GM23248 (cell line): ENCODE results near the gene GCSAM. TPM values are rescaled to one million over a fixed set of nuclear protein-coding genes. Genes with fewer than 3 reads are reported as not detected.
A peak's percentile ranks its signal among the peaks of the same experiment; 100 is the strongest.

Source experiments
- DNase-seq: peaks from one replicate; pipeline ENCODE4 v3.0.0-alpha.2; 2015
- H2AFZ ChIP-seq: fragments of 200-600 bp; sonication (generic); 2 replicates; pipeline ENCODE4 v1.6.1; 2016; ENCODE audit warnings: antibody characterized with exemption
- H3F3A ChIP-seq: fragments of 200-600 bp; sonication (generic); 2 replicates; pipeline ENCODE4 v1.6.1; 2016; ENCODE audit warnings: mild to moderate bottlenecking, antibody characterized with exemption, mixed run types; ENCODE audit not compliant: insufficient read depth
- H3K27ac ChIP-seq: fragments of 200-600 bp; sonication (generic); 2 replicates; pipeline ENCODE4 v1.5.1; 2016; ENCODE audit warnings: mild to moderate bottlenecking
- H3K27me3 ChIP-seq: fragments of 200-600 bp; sonication (generic); replicated peaks from 2 replicates; pipeline ENCODE4 v1.6.1; 2016; ENCODE audit warnings: mild to moderate bottlenecking; ENCODE audit not compliant: insufficient read depth
- H3K36me3 ChIP-seq: fragments of 200-600 bp; sonication (generic); 2 replicates; pipeline ENCODE4 v1.6.1; 2016; ENCODE audit warnings: low read depth, mild to moderate bottlenecking
- H3K4me1 ChIP-seq: fragments of 200-600 bp; sonication (generic); 2 replicates; pipeline ENCODE4 v1.6.1; 2016; ENCODE audit warnings: mild to moderate bottlenecking; ENCODE audit not compliant: insufficient read depth
- H3K4me2 ChIP-seq: fragments of 200-600 bp; sonication (generic); one replicate; pipeline ENCODE4 v1.6.1; 2016; ENCODE audit warnings: mild to moderate bottlenecking; ENCODE audit not compliant: unreplicated experiment
- H3K4me3 ChIP-seq: fragments of 200-600 bp; sonication (generic); 2 replicates; pipeline ENCODE4 v1.5.1; 2016; ENCODE audit warnings: mild to moderate bottlenecking
- H3K79me2 ChIP-seq: fragments of 200-600 bp; sonication (generic); 2 replicates; pipeline ENCODE4 v1.6.1; 2016; ENCODE audit warnings: mild to moderate bottlenecking; ENCODE audit not compliant: insufficient read depth
- H3K9ac ChIP-seq: fragments of 200-600 bp; sonication (generic); 2 replicates; pipeline ENCODE4 v1.6.1; 2016; ENCODE audit warnings: mild to moderate bottlenecking
- H3K9me2 ChIP-seq: fragments of 200-600 bp; sonication (generic); 2 replicates; pipeline ENCODE4 v1.6.1; 2016; ENCODE audit warnings: mixed run types, mild to moderate bottlenecking, moderate library complexity; ENCODE audit not compliant: insufficient read depth
- H3K9me3 ChIP-seq: fragments of 200-600 bp; sonication (generic); one replicate; pipeline ENCODE4 v1.6.1; 2017; ENCODE audit warnings: low read depth
- H4K20me1 ChIP-seq: fragments of 200-600 bp; sonication (generic); 2 replicates; pipeline ENCODE4 v1.6.0; 2016; ENCODE audit not compliant: insufficient read depth
- EZH2 ChIP-seq: fragments of 200-600 bp; sonication (generic); IDR thresholded peaks from 2 replicates; pipeline ENCODE4 v1.6.1; 2018; ENCODE audit warnings: antibody characterized with exemption, mild to moderate bottlenecking; ENCODE audit not compliant: insufficient read depth, poor library complexity, severe bottlenecking
- EZH2phosphoT487 ChIP-seq: fragments of 200-600 bp; sonication (generic); IDR thresholded peaks from 2 replicates; pipeline ENCODE4 v1.6.1; 2018; ENCODE audit warnings: antibody characterized with exemption, moderate library complexity, mild to moderate bottlenecking, low read depth; ENCODE audit not compliant: insufficient read depth
- WGBS, 2 experiments: methylation state at CpG; one replicate each; pipeline ENCODE4 v1.1.6; 2015 to 2017; ENCODE audit warnings: low lambda C conversion rate in 2 of 2, low coverage in 1 of 2; ENCODE audit errors: missing lambda C conversion rate in 2 of 2; 5-methylcytosine and 5-hydroxymethylcytosine counted together
- in situ Hi-C: fragments of 300-500 bp; cut with MboI; formaldehyde crosslinking; loops from 2 replicates; pipeline ENCODE4 v1.15.0; 2020
- polyA plus RNA-seq: library from polyadenylated mRNA; unstranded; fragments of >200 nt; fragmentation: Nextera tagmentation; extraction: Ambion mirVana; gene quantifications from 2 replicates; pipeline ENCODE4 v1.2.1, GENCODE V29; 2016
- total RNA-seq: library from RNA; depleted of rRNA; stranded (reverse); fragments of >200 nt; shearing (Covaris generic); gene quantifications from 2 replicates; pipeline ENCODE4 v1.2.3, GENCODE V29; 2014

The GCSAM gene
- total and polyA plus RNA-seq, 2 experiments from 2014 or later = 0.20 TPM; not detected in 1

DNA sequence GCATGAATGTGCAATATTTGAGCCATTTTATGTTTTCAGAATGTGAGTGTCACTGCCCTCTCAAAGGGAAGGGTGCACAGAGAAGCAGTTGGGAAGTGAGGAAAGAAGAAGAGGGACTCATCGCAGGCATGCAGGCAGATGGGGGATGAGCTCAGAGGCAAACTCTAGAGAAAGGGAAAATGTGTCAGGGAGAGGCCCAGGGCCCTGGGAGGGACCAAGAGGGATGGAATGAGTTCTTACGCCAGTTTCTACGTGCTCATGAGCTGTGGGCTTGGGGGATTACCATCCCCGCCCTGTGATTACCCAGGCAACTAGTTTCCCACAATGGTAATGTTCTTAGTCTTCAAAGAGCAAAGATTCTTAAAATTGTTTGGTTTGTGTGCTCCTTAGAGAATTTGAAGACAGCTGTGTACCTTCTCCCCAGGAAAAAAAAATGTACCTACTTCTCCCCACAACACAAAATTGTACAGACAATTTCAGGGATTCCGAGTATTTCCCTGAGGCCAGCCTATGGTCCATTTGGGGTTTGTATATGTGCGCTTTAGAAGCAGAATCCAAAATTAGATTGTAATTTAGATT is 17.8 kb downstream of the GCSAM start:
- in situ Hi-C loops = no loop called here
- no peaks in the 10 kb centered on the region for H3K79me2 ChIP-seq
- H3K27ac ChIP-seq = no peak overlapping the region

DNA sequence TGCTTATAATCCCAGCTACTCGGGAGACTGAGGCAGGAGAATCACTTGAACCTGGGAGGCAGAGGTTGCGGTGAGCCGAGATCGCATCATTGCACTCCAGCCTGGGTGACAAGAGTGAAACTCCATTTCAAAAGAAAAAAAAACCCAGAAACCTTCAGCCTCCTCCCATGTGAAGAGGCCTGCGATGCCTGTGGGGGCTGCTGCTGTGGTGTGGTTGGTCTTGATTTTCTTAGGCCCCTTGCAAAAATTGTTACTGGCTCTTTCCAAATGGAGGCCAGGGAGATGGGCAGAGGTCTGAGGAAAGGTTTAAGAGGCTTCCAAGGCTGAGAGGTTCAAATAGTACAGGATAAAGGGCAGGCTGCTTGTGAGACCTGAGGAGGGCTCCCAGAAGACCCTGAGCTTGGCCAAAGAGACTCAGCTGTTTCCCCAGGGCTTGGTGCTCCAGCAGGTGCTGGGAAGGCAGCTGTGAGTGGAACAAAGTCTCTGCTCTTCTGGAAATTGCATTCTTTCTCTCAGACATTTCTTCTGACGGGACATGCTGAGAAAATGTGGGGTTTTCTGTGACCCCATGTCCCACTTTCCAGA is 18.4 kb downstream of the GCSAM start:
- in situ Hi-C loops = no loop called here
- no peak for DNase-seq
- Histone ChIP-seq H3K9me3 (no peaks in the 10 kb centered on the region), H3K4me2 (no peak overlapping the region), H2AFZ (no peak overlapping the region), H3K27ac (no peak overlapping the region), H3K9me2 (no peaks in the 10 kb centered on the region), H3K9ac (no peak overlapping the region), H3K79me2 (no peaks in the 10 kb centered on the region), H3F3A (no peaks in the 10 kb centered on the region), H3K4me3 (no peak overlapping the region), H4K20me1 (no peaks in the 10 kb centered on the region), H3K4me1 (no peaks in the 10 kb centered on the region), H3K27me3 (no peaks in the 10 kb centered on the region), H3K36me3 (no peaks in the 10 kb centered on the region)
- TF ChIP-seq EZH2 = no peak
- TF ChIP-seq EZH2phosphoT487 = no peak
- WGBS, 2 experiments = 91 to 98% methylated on average over 6 of the region's 6 CpGs

More for the DNA sequence above, 17.8 kb downstream of the GCSAM start:
- no peak overlapping the region for H3K4me3 ChIP-seq
- no peaks in the 10 kb centered on the region for H3K4me1 ChIP-seq
- no peaks in the 10 kb centered on the region for H4K20me1 ChIP-seq
- WGBS, 2 experiments = 87 to 89% methylated on average over 6 of the region's 6 CpGs
- H3K9me2 ChIP-seq = no peaks in the 10 kb centered on the region
- H3K27me3 ChIP-seq = no peaks in the 10 kb centered on the region
- H3K9ac ChIP-seq = no peak overlapping the region
- H3K4me2 ChIP-seq = no peak overlapping the region
- no peak for TF ChIP-seq EZH2phosphoT487
- no peak for TF ChIP-seq EZH2
- H3K36me3 ChIP-seq = no peaks in the 10 kb centered on the region
- H3K9me3 ChIP-seq = no peaks in the 10 kb centered on the region
- no peaks in the 10 kb centered on the region for H3F3A ChIP-seq
- H2AFZ ChIP-seq = no peak overlapping the region
- DNase-seq = peak; percentile 10

DNA sequence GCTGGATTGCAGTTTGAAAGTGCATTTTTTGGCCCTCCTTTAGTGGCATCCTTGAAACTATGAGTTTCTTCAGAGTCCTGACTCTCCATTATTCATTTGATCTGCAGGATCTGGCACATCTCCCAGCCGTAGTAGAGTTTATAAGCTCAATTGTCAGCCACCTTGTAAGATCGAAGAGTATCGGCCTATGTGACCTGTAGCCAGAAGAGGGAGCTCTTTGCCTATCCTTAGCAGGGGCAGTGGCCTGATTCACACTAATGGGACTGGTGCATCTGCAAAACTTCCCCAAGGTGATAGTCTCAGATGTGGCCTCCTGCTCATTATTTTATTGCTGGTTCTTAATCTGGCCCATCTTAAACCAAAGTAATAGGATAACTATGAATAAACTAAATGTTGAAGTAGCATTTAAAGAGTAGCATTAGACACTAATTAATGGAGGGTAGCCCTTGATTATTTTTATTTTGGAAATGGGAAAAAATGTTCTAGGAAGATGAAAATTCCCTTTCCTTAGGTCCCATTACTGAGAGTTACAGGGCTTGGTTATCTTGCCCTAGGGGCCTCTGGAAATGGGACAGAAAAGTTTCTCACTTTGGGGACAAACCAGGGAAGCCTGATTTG is 21.2 kb downstream of the GCSAM start:
- no peaks in the 10 kb centered on the region for H3K9me2 ChIP-seq
- no peaks in the 10 kb centered on the region for H3K9me3 ChIP-seq
- in situ Hi-C loops = no loop called here
- no peaks in the 10 kb centered on the region for H3K4me1 ChIP-seq
- H2AFZ ChIP-seq = no peak overlapping the region
- H3K4me2 ChIP-seq = no peak overlapping the region
- no peak for TF ChIP-seq EZH2
- TF ChIP-seq EZH2phosphoT487 = no peak
- H3K36me3 ChIP-seq = no peaks in the 10 kb centered on the region; the same call in 1 of the 2 replicates
- H3F3A ChIP-seq = no peaks in the 10 kb centered on the region
- H3K27me3 ChIP-seq = no peaks in the 10 kb centered on the region
- no peak overlapping the region for H3K9ac ChIP-seq
- 58 to 61% methylated on average over 3 of the region's 3 CpGs for WGBS, 2 experiments
- no peak overlapping the region for H3K4me3 ChIP-seq
- H3K79me2 ChIP-seq = no peaks in the 10 kb centered on the region
- H4K20me1 ChIP-seq = no peaks in the 10 kb centered on the region
- H3K27ac ChIP-seq = no peak overlapping the region
- DNase-seq = peak; percentile 78

DNA sequence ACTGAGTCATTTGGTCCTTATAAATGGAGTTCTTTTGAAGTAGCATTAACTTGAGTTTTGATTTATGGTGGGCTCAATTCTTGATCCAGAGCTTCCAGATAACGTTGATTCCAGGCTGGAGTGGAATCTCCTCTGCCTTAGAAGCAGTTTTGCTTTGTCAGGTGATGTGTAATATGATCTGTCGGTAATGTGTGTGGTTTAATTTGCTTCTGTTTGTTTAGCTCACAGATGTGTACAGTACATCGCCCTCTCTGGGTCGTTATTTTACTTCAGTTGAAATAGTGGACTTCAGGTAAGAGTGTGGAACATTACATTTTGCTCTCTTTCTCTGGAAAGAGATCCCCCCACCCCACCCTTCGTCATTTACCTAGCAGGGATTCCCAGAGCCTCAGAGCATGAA is 23.7 kb downstream of the GCSAM start:
- Histone ChIP-seq H3K27ac (no peak overlapping the region), H3K4me1 (no peaks in the 10 kb centered on the region), H4K20me1 (no peaks in the 10 kb centered on the region), H3K79me2 (no peaks in the 10 kb centered on the region), H3K9me3 (no peaks in the 10 kb centered on the region), H3K4me2 (no peak overlapping the region), H3F3A (no peaks in the 10 kb centered on the region), H3K9me2 (no peaks in the 10 kb centered on the region), H3K36me3 (no peaks in the 10 kb centered on the region; the same call in 1 of the 2 replicates), H3K27me3 (no peaks in the 10 kb centered on the region), H2AFZ (no peak overlapping the region), H3K4me3 (no peak overlapping the region), H3K9ac (no peak overlapping the region)
- in situ Hi-C loops = no loop called here
- DNase-seq = no peak
- TF ChIP-seq EZH2phosphoT487 (no peak), EZH2 (no peak)
- WGBS, 2 experiments = 77 to 81% methylated on average over 5 of the region's 5 CpGs
